Spinal cord (tissue), 10 donors: ENCODE results near the gene NOLC1. TPM values are rescaled to one million over a fixed set of nuclear protein-coding genes. Genes with fewer than 3 reads are reported as not detected.

Experiments
- DNase-seq, 6 donors: peaks; one replicate each; pipeline versions ENCODE4 v3.0.0 to v3.0.0-alpha.2; 2013 to 2015; ENCODE audit warnings: low spot score in 6 of 6, low read depth in 4 of 6
- H3K27ac ChIP-seq: one replicate; pipeline ENCODE4 v1.5.1; 2013; ENCODE audit warnings: low read depth, low read length, control low read depth
- H3K27me3 ChIP-seq: one replicate; pipeline ENCODE4 v1.6.1; 2013; ENCODE audit warnings: low read length; ENCODE audit not compliant: control insufficient read depth, insufficient read depth
- H3K36me3 ChIP-seq: one replicate; pipeline ENCODE4 v1.6.1; 2013; ENCODE audit warnings: low read length; ENCODE audit not compliant: control insufficient read depth, insufficient read depth
- H3K4me1 ChIP-seq: one replicate; pipeline ENCODE4 v1.6.1; 2013; ENCODE audit warnings: low read length; ENCODE audit not compliant: control insufficient read depth, insufficient read depth
- H3K4me3 ChIP-seq: one replicate; pipeline ENCODE4 v1.5.1; 2013; ENCODE audit warnings: low read depth, low read length, control low read depth
- H3K9me3 ChIP-seq: one replicate; pipeline ENCODE4 v1.6.1; 2013; ENCODE audit warnings: low read length; ENCODE audit not compliant: control insufficient read depth, insufficient read depth
- WGBS: methylation state at CpG from one replicate; pipeline ENCODE4 v1.1.5; 2013; ENCODE audit warnings: missing lambda C conversion rate; ENCODE audit not compliant: insufficient coverage; 5-methylcytosine and 5-hydroxymethylcytosine counted together
- polyA plus RNA-seq, 2 donors: library from polyadenylated mRNA; unstranded; fragments of 120-200 nt; gene quantifications; one replicate each; pipeline ENCODE4 v1.2.1, GENCODE V29; 2013; ENCODE audit not compliant: insufficient read length in 2 of 2
- total RNA-seq, 2 donors: library from RNA; depleted of rRNA in 1 of 2; stranded (reverse); fragments of 120-200 nt in 1 of 2; fragments of >200 nt in 1 of 2; gene quantifications; one replicate each; pipeline versions ENCODE4 v1.2.3 to v1.2.4, GENCODE V29; 2013 to 2014
- donor health status: healthy.

The NOLC1 gene
- total and polyA plus RNA-seq, 4 donors, result 36.1 to 103 (median 68.7) TPM

DNA sequence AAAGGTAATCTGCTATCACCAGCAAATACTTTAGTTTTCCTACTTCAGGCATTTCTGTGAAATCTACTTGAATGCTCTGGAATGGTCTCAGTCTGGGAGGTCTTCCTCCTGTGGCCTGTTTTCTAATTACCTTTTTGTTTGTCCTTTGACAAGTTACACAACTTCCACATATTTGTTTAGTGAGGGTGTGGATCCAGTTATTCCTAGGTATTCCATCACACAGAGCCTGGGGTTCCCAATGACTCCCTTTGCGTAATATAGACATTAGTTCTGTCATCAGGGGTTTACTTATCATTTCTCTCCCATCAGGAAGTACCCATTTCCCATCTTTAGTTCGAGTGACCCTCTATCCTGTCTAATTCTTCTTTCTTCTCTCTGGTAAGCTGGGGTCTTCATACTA is 45.8 kb downstream of the NOLC1 start:
- no CpG with 5 or more reads among the region's 2 CpGs for WGBS
- Histone ChIP-seq H3K9me3 (no peaks in the 10 kb centered on the region), H3K4me1 (no peaks in the 10 kb centered on the region), H3K27me3 (peaks cover 1% of the 10 kb centered on the region), H3K36me3 (no peaks in the 10 kb centered on the region), H3K27ac (no peak overlapping the region), H3K4me3 (no peak overlapping the region)
- DNase-seq, result no peak

- H3K9me3 ChIP-seq, result peaks cover 5% of the 10 kb centered on the region
- 87% methylated on average over 34 of the region's 34 CpGs for WGBS
Measured at GRCh38 chr10:102200751-102201640, 48.8 kb downstream of the NOLC1 start.

DNA sequence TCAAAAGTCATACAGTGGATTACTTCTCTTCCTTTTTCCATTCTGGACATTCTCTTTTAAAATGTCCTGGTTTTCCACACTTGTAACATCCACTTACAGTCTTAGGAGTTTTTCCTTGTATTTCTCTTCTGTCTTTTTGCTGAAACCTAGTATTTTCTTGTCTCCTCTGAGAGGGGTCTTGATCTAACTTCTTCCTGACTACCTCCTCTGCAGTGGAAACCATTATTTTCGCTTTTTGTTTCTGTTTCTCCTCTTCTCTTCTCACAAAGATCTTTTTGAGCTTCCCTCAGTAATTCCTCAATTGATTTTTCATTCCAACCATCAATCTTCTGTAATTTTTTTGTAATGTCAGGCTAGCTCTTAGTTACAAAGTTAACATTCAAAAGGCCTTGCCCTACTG is 50.2 kb downstream of the NOLC1 start:
- DNase-seq, result no peak
- H3K4me3 ChIP-seq, result no peak overlapping the region
- H3K4me1 ChIP-seq, result no peaks in the 10 kb centered on the region
- no peak overlapping the region for H3K27ac ChIP-seq
- peaks cover 2% of the 10 kb centered on the region for H3K27me3 ChIP-seq
- H3K36me3 ChIP-seq, result no peaks in the 10 kb centered on the region
- 20% methylated on average over 1 of the region's 1 CpG for WGBS
- peaks cover 5% of the 10 kb centered on the region for H3K9me3 ChIP-seq

More at GRCh38 chr10:102200751-102201640, 48.8 kb downstream of the NOLC1 start:
- no peak overlapping the region for H3K4me3 ChIP-seq
- no peaks in the 10 kb centered on the region for H3K4me1 ChIP-seq
- H3K36me3 ChIP-seq, result no peaks in the 10 kb centered on the region
- H3K27me3 ChIP-seq, result peaks cover 2% of the 10 kb centered on the region
- H3K27ac ChIP-seq, result no peak overlapping the region
- DNase-seq, result no peak

- 67% methylated on average over 3 of the region's 5 CpGs for WGBS
- no peak overlapping the region for H3K4me3 ChIP-seq
- peak in 1 of 6 donors; percentile 5 for DNase-seq
- no peaks in the 10 kb centered on the region for H3K4me1 ChIP-seq
- H3K27me3 ChIP-seq, result no peaks in the 10 kb centered on the region
- H3K9me3 ChIP-seq, result peaks cover 5% of the 10 kb centered on the region
- H3K36me3 ChIP-seq, result no peaks in the 10 kb centered on the region
- H3K27ac ChIP-seq, result no peak overlapping the region
Measured at GRCh38 chr10:102208311-102209035, 56.3 kb downstream of the NOLC1 start.

DNA sequence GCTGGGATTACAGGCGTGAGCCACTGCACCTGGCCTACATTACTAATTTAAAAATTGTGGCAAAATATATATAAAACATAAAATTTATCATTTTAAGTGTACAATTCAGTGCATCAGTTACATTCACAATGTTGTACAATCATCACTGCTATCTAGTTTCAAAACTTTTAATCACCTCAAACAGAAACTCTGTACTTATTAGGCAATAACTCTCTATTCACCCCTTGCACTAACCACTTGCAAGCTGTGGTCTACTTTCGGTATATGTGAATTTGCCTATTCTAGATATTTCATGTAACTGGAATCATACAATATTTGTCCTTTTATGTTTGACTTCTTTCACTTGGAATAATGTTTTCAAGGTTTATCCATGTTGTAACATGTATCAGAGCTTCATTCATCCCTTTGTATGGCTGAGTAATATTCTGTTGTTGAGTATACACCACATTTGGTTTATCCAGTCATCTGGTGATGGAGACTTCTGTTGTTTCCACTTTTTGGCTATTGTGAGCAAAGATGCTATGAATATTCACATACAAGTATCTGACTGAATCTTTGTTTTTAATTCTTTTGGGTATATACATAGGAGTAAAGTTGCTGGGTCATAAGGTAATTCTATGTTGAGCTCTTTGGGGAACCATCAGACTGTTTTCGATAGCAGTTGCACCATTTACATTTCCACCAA is 59.6 kb downstream of the NOLC1 start:
- Histone ChIP-seq H3K27ac (no peak overlapping the region), H3K36me3 (no peaks in the 10 kb centered on the region), H3K4me3 (no peak overlapping the region), H3K9me3 (no peaks in the 10 kb centered on the region), H3K27me3 (no peaks in the 10 kb centered on the region), H3K4me1 (no peaks in the 10 kb centered on the region)
- 100% methylated on average over 1 of the region's 3 CpGs for WGBS
- no peak for DNase-seq

Other genes with a start within 250 kb of the NOLC1 start
- 10 to 100 TPM; 14.0 to 21.1 TPM for gene ARMH3, start 96.2 kb upstream of the NOLC1 start, total RNA-seq
- gene ARMH3, start 96.2 kb upstream of the NOLC1 start, polyA plus RNA-seq, result 10 to 100 TPM; 20.5 to 25.1 TPM
- gene HPS6, start 87.0 kb upstream of the NOLC1 start, total RNA-seq, result 10 to 100 TPM; 12.2 to 18.3 TPM
- 10 to 100 TPM; 12.7 to 12.9 TPM for gene HPS6, start 87.0 kb upstream of the NOLC1 start, polyA plus RNA-seq
- gene LDB1, start 32.0 kb upstream of the NOLC1 start, total RNA-seq, result 10 to 100 TPM; 40.4 to 84.9 TPM
- 100 to 1,000 TPM in 1 of 2 donors, 10 to 100 TPM in 1; 95.7 to 102 TPM for gene LDB1, start 32.0 kb upstream of the NOLC1 start, polyA plus RNA-seq
- gene PPRC1, start 19.3 kb upstream of the NOLC1 start, total RNA-seq, result 10 to 100 TPM in 1 of 2 donors, 1 to 10 TPM in 1; 9.9 to 13.8 TPM
- 10 to 100 TPM; 23.6 to 30.0 TPM for gene PPRC1, start 19.3 kb upstream of the NOLC1 start, polyA plus RNA-seq
- under 1 TPM; 0.40 to 0.50 TPM for gene ELOVL3, start 73.9 kb downstream of the NOLC1 start, total RNA-seq
- under 1 TPM in 1 of 2 donors, not detected in 1; 0.42 TPM for gene ELOVL3, start 73.9 kb downstream of the NOLC1 start, polyA plus RNA-seq
- 1 to 10 TPM in 1 of 2 donors, not detected in 1; 1.6 TPM for gene PITX3, start 89.1 kb downstream of the NOLC1 start, total RNA-seq
- under 1 TPM; 0.14 to 0.22 TPM for gene PITX3, start 89.1 kb downstream of the NOLC1 start, polyA plus RNA-seq
- 10 to 100 TPM; 29.0 to 35.5 TPM for gene GBF1, start 93.1 kb downstream of the NOLC1 start, total RNA-seq
- gene GBF1, start 93.1 kb downstream of the NOLC1 start, polyA plus RNA-seq, result 10 to 100 TPM; 59.1 to 60.4 TPM
- 10 to 100 TPM in 1 of 2 donors, 1 to 10 TPM in 1; 6.4 to 16.6 TPM for gene NFKB2, start 243.3 kb downstream of the NOLC1 start, total RNA-seq
- 10 to 100 TPM in 1 of 2 donors, 1 to 10 TPM in 1; 9.1 to 15.4 TPM for gene NFKB2, start 243.3 kb downstream of the NOLC1 start, polyA plus RNA-seq